GM13976 (cell line): ENCODE measurements around the gene CTR9.

Experiments
- DNase-seq: peaks from one replicate; pipeline ENCODE4 v3.0.0; 2012; ENCODE audit warnings: low spot score
- in situ Hi-C: fragments of 300-500 bp; cut with MboI; formaldehyde crosslinking; loops from one replicate; pipeline ENCODE4 v1.12.0; 2022; ENCODE audit warnings: low sequenced_read_pairs, mixed read lengths, inconsistent platforms; ENCODE audit not compliant: unreplicated experiment
- TF ChIP-seq, protein P1 (sequence below): IDR thresholded peaks from 2 replicates; pipeline ENCODE4 v1.5.1; 2012; ENCODE audit warnings: borderline replicate concordance, mild to moderate bottlenecking; ENCODE audit not compliant: insufficient read depth; ENCODE audit errors: extremely low read depth, missing control alignments, control extremely low read depth

The CTR9 gene

DNA sequence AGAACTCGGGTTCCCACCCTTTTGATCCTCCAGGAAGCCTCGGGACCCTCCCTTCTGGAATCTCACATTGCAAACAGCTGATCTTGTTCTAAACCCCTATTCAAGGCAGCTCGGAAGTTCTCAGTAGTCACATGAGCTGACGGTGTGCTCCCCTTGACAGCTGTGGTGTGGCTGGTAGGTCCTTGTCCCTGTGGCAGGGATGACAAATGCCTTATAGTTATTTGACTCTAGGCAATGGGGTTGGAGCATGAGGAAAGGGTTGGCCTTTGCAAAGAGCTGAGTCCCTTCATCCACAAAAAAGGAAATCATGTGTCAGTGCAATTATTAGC, 34.1 kb downstream of the CTR9 start:
- DNase-seq = no peak
- TF ChIP-seq, protein P1, sequence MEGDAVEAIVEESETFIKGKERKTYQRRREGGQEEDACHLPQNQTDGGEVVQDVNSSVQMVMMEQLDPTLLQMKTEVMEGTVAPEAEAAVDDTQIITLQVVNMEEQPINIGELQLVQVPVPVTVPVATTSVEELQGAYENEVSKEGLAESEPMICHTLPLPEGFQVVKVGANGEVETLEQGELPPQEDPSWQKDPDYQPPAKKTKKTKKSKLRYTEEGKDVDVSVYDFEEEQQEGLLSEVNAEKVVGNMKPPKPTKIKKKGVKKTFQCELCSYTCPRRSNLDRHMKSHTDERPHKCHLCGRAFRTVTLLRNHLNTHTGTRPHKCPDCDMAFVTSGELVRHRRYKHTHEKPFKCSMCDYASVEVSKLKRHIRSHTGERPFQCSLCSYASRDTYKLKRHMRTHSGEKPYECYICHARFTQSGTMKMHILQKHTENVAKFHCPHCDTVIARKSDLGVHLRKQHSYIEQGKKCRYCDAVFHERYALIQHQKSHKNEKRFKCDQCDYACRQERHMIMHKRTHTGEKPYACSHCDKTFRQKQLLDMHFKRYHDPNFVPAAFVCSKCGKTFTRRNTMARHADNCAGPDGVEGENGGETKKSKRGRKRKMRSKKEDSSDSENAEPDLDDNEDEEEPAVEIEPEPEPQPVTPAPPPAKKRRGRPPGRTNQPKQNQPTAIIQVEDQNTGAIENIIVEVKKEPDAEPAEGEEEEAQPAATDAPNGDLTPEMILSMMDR = no peak
- in situ Hi-C loops = loop anchor here (25.0 kb wide), 1 partner anchor 1002 kb away; no protein-coding TSS in a partner anchor

DNA sequence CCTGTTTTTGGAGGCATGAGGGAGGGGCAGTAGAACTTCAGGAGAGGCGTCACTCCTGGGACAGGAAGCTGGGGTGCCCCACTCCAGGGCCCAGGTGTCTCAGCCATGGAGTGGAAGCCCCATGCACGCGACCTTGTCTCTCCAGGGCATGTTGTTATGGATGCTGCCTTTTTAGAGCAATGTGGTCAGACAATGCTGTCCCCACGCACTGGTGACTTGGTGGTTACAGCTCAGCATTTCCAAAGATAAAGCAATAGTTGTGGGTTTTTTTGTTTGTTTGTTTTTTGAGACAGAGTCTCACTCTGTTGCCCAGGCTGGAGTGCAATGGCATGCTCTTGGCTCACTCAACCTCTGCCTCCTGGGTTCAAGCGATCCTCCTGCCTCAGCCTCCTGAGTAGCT, 35.4 kb downstream of the CTR9 start:
- no peak for DNase-seq
- in situ Hi-C loops = loop anchor here (25.0 kb wide), 1 partner anchor 1001 kb away; no protein-coding TSS in a partner anchor
- TF ChIP-seq, protein P1 = no peak

DNA sequence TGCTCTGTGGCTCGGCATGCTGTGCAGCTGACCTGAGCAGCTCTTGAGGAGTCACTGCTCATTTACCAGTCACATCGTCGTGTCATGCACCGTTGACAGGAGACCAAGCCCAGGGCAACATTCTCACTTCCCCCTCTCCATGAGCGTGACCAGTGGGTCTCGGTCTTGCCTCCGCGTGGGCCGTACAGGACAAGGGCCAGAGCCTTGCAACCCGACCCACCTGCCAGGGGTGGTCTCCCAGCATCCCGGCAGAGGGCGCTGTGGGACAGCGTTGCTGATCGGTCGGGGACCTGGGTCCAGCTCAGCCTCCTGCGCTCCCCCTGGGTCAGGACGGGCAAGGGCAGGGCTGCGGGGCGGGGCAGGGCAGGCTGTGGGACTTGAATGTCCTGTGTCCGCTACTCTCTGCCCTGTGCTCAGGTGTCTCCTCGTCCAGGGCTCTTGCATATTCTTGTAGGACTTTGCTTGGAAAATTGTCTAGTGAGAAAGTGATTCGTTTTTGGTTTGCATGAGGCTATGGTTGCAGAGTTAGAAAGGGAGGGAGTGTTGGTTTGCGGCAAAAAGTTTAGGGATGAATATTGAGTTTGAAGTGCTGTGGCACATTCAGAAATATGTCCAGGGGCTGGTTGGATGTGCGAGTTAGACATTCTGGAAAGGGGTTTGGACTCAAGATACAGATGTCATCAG, 41.5 kb downstream of the CTR9 start:
- in situ Hi-C loops = loop anchor here (10.0 to 25.0 kb wide), 2 partner anchors 232 to 995 kb away; no protein-coding TSS in a partner anchor
- TF ChIP-seq, protein P1 = peak; percentile 97

DNA sequence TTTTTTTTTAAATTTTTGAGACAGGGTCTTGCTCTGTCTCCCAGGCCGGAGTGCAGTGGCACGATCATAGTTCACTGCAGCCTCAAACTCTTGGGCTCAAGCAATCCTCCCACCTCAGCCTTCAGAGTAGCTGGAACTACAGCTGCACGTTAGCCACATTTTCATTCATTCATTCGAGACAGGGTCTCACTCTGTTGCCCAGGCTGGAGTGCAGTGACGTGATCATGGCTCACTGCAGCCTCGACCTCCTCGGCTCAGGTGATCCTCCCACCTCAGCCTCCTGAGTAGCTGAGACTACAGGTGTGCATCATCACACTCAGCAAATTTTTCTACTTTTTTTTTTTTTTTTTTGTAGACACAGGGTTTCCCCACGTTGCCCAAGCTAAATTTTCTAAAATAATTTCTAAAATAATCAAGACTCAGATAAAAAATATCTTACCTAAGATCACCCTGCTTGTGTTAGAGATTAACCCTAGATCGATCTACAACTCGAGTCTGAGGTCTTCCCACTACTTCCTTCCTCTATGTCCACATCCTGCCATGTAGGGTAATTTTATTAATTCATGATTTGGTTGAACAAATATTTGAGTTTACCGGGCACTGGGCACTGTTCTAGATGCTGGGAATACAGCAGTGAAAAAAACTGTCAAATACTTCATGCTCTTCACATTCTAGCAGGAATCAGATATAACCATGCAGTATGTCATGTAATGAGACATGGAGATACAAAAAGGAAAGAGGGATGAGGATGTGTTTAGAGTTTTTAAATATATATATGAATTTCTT, 42.6 kb downstream of the CTR9 start:
- in situ Hi-C loops = loop anchor here (10.0 to 25.0 kb wide), 2 partner anchors 231 to 994 kb away; no protein-coding TSS in a partner anchor
- TF ChIP-seq, protein P1 = no peak
- no peak for DNase-seq

More for the DNA sequence above, 41.5 kb downstream of the CTR9 start:
- peak; percentile 90 for DNase-seq

DNA sequence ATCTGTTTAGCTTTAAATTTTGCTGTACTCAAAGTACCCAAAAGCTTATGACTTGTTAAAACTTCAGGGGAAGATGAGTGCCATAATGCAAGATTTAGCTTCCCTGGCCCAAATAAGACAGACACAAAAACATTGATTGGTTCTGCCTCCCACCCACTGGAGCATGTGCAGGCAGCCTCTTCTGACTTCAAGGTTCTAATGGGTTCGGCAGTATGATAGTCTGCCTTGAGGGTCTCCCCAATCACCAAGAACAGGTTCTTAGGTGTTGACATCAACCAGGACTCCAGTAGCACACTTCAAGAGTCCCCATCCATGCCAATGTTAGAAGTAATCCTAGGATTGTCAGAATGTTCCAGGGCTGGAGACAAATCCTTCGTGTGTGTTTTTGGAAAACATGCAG, 45.1 kb downstream of the CTR9 start:
- TF ChIP-seq, protein P1 = no peak
- DNase-seq = no peak
- in situ Hi-C loops = loop anchor here (10.0 to 25.0 kb wide), 2 partner anchors 229 to 991 kb away; no protein-coding TSS in a partner anchor

DNA sequence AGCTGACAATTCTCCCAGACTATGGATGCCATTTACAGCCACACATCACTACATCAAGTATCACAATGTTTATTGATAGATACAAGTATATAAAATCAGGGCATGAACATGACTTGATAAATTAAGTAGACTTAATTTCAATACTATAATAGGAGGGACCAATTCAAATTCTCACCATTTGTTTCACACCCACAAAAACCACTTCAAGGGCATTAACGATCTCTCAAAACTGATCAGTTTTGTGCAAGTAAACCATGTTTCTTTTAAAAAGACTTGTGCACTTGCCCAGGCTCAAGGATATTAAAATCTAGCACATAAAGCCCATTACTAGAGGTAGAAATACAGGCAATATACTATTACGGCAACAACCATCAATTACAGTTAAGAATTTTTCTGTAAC, 46.0 kb downstream of the CTR9 start:
- TF ChIP-seq, protein P1 = no peak
- in situ Hi-C loops = loop anchor here (10.0 to 25.0 kb wide), 2 partner anchors 228 to 990 kb away; no protein-coding TSS in a partner anchor
- DNase-seq = no peak
